Measurements from ENCODE around the gene PSMB7.

PSMB7 gene

DNA sequence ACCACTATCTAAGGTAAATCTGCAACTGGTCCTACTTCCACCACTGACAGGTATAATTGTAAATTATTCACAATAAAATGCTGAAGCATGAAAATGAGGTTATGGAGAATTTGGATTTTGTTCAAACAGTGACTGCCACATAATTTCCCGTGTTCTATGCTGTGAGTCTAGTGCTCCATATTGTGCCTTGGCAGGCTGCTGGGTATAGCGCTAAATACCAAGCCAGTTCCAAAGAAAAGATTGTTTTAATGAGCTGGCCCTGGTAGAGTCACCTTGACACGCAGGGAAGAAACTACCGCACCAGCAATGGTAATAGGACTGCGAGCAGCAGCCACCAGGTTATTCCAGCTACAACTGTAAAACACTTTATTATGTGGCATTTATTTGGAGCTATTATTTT lies 30.4 kb downstream of the PSMB7 start:
- FAIRE-seq, result no peak
- DNase-seq (ENCODE audit: low spot score), result no peak

DNA sequence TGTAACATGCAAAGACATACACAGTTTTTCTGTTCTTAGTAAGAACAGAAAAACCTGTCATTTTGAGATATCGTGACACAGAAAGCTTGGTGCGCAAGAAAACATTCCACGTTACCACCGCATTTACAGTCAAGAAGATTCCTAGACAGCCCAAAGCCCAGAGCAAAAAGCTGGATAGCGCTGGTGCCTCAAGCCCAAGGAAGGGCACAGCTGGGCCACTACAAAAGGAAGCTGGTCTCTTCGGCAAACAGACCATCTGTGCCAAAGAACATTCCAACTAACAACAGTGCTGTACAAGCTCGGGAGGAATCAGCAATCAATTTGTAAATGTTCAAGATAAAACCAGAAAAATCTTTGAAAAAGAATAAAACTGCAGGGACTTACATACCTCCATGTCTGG lies 31.0 kb downstream of the PSMB7 start:
- FAIRE-seq (no peak), DNase-seq (ENCODE audit: low spot score) (no peak)

DNA sequence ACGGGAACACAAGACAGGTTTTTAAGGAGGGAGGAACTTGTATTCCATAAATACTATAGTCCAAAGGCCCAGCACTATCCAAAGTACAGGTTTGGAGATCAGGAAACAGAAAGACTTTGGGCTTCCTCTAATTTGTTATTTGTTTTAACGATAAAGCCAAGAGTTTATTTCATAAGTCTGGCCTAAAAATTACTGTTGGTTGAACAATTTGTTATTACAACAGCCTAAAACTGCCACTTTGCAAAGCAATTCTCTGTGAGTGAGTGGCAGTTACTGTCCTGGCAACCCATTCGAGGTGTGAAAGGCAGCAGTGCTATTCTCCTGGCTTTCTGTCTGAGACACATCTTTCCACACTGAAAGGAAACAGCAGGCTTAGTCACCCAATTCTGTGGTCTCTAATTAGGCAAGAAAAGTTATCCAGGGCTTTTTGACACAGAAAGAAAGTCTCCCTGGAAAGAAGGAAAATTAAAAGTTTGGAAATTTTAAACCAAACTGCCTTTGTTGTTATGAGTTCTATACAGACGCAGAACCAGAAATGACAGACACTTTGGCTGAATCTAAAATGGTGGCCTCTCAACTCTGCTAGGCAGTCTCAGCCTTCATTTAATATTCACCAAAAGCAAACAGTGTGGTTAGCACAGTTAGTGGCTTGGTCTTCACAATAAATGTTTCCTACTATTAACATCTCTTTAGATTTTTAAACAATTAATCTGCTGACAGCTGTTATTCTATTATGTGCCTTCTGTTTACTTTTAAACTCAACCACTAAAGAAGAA lies 33.9 kb downstream of the PSMB7 start:
- DNase-seq (ENCODE audit: low spot score) (no peak), FAIRE-seq (no peak)

- FAIRE-seq, result no peak
- no peak for DNase-seq (ENCODE audit: low spot score)
Observed at GRCh38 chr9:124377551-124378406, 37.5 kb downstream of the PSMB7 start.

GRCh38 chr9:124376329-124376728 lies 38.9 kb downstream of the PSMB7 start:
- DNase-seq (ENCODE audit: low spot score) (no peak), FAIRE-seq (no peak)

- DNase-seq (ENCODE audit: low spot score) (no peak), FAIRE-seq (no peak)
Observed at GRCh38 chr9:124375726-124376125, 39.5 kb downstream of the PSMB7 start.

DNA sequence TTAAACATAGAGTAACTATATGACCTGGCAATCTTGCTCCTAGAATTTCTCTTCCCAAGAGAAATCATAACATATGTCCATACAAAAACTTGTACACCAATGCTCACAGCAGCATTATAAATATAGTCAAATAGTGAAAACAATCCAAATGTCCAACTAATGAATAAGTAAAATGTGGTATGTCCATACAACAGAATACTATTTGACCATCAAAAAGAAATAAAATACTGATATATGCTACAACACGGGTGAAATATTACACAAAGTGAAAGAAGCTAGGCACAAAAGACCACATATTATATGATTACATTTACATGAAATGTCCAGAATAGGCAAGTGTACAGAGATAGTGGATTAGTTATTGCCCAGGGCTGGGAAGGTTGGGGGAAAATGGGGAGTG lies 41.4 kb downstream of the PSMB7 start:
- FAIRE-seq (no peak), DNase-seq (ENCODE audit: low spot score) (no peak)

DNA sequence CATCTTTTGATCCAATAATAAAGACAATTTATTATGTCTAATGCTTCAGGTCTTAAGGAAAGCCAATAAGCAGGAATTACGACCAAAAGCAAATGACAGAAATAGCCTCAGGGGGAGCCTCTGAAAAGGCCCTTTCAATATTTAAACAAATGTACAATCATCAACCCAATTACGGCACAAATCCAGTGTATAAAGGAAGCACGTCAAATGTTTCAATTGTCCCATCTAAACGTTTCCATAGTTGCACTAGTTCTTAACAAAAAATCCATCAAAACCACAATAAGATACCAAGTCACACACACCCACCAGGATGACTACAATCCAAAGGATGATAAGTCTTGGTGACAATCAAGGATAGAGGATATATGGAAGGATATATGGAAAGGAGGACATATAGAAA lies 41.9 kb downstream of the PSMB7 start:
- FAIRE-seq (no peak), DNase-seq (ENCODE audit: low spot score) (no peak)

DNA sequence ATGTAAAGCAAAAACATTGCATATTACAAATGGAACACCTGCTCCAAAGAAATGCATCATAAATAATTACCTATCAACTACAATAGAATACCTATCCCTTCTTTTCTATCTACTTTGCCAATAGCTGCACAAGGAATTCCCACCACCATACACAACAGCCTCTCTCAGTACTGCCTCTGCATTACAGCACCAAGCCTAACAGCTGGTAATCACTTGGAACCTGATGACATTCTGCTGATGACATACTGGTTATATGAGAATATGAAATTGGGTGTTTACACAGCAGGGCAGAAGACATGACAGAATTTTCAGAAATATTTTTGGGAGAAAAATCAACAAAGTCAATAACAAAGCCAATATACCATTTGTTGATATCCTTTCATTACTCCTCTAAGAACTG lies 43.2 kb downstream of the PSMB7 start:
- no peak for DNase-seq (ENCODE audit: low spot score)
- no peak for FAIRE-seq

DNA sequence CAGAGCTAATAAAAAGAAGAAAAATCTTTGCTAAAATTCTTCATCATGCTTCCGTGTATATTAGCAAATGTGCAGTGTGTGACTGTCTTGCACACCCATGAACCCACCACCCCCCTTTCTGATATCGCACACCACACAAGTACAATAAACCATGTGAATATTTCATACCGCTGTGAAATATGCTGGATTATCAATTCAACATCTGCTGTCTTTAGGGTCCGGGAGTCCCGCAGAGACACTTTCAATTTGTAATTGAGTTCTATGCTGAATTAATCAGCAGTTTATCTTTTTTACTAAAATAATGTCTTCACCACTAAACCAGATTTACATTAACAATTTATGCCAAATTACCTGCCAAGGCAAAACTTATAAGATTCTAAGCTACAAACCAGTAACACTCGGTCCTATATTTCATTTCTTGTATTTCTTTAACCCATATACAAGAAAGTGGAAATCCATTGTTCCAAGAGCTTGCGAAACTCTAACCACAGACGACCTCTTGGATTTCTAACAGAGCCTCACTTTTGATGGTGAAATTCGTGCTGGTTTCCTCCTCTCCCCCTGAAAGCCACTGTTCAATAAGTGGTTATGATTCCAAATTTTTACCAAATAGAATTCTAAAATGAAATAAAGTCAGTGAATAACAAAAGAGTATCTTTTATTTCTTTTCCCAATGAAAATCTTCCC lies 44.2 kb downstream of the PSMB7 start:
- DNase-seq (ENCODE audit: low spot score) (no peak), FAIRE-seq (no peak)

GRCh38 chr9:124369231-124369797 lies 45.9 kb downstream of the PSMB7 start:
- no peak for DNase-seq (ENCODE audit: low spot score)
- no peak for FAIRE-seq

- FAIRE-seq (no peak), DNase-seq (ENCODE audit: low spot score) (no peak)
Observed at GRCh38 chr9:124368692-124369091, 46.5 kb downstream of the PSMB7 start.

GRCh38 chr9:124366476-124367220 lies 48.6 kb downstream of the PSMB7 start:
- DNase-seq (ENCODE audit: low spot score), result no peak

DNA sequence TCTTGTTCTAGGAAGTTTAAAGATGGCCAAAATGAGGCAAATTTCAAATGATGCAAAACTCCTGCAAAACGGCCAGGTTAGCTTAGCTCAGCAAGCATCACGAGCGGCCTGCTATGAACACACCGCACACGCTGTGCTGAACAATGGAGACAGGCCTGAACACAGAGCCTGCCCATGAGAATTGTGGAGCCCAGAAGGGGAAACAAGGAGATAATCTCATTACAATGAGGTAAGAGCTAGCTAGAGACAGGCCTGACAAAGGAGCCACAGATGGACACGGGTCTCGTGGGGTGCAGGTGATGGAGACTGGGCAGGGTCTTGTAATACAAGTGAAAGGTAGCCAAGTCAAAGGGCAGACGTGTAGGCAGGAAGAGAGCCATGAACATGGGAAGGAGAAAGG lies 50.2 kb downstream of the PSMB7 start:
- FAIRE-seq (no peak), DNase-seq (ENCODE audit: low spot score) (no peak)

More at GRCh38 chr9:124366476-124367220, 48.6 kb downstream of the PSMB7 start:
- FAIRE-seq, result no peak

- DNase-seq (ENCODE audit: low spot score), result no peak
- no peak for FAIRE-seq
Observed at GRCh38 chr9:124364141-124364540, 51.1 kb downstream of the PSMB7 start.

DNA sequence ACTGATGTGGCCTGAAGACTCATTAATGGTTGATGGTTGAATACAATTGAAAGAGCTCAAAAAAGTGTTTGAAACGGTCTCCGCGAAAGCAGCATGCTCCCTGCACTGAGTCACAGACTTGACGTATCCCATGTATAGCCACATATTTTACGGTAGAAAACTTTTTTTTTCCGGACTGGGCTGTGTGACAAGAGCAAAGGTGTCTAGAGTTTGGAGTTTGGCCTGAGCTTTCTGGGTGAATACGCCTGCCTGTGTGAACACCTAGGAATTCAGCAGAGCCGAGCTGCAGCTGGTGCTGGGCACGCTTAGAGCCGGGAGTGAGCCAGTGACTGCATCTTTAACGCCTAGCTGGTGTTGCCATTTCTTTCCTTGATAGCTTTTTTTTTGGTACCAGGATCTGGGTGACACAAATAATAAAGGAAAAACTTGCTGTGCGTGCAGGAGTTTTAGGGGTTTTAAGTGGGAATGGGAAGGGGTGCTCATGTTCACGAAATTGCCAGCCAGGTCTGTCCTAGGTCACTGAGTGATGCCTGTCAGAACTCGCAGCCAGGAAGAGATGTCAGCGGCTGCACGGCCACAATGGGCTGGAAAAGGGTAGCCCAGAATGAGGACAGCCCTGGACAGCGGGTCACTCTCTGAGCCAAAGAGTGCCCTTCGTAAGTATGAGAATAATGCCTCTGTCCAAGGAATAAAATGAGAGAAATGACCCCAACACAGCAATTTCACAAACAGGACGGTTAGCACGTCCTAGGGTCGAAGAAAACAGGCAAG lies 51.7 kb downstream of the PSMB7 start:
- no peak for FAIRE-seq

DNA sequence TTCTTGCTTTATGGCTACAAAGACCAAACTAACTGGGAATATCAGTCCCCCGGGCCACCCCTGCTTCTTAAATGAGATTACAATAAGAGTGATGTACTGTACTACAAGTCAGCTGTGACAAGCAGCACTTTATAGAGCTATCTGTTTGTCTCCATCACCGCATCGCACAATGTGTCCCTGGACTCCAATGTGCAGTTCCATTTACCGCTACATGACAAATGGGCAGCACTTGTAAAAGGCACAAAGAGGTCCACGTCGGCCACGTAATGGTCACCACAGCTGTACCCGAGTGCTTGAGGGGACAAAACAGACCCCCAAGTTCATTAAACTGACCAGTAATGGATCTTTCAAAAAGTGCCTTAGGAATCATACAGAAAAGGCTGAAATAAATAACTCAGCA lies 54.1 kb downstream of the PSMB7 start:
- DNase-seq (ENCODE audit: low spot score) (no peak), FAIRE-seq (no peak)

More for the DNA sequence above, 51.7 kb downstream of the PSMB7 start:
- DNase-seq (ENCODE audit: low spot score), result no peak

GRCh38 chr9:124359855-124360678 lies 55.2 kb downstream of the PSMB7 start:
- FAIRE-seq (no peak), DNase-seq (ENCODE audit: low spot score) (no peak)

DNA sequence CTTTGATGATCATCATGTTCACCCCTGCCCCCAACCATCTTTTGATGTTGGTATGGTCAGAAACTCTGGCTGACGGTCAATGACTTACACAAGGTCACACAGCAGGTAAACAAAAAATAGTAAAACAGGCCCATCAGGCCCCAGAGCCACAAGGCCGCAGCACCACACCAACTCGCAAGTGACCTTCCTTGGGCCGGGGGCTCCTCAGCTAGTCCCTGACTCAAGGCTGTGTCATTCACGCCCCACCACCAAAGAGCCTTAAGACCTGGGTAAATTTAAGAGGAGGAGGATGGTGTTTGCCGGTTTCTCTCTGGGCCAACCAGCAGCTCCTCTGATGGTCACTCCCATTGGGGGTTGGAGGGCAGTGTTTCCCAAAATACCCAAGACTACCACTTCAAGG lies 55.8 kb downstream of the PSMB7 start:
- no peak for DNase-seq (ENCODE audit: low spot score)
- FAIRE-seq, result no peak

Data from urothelium cell line (cell line).